ENCODE measurements around the gene RINT1. TPM values are rescaled to one million over a fixed set of nuclear protein-coding genes. Genes with fewer than 3 reads are reported as not detected.

Gene RINT1
- total RNA-seq, 2 donors from 2014 or later = 21.0 to 26.0 TPM

DNA sequence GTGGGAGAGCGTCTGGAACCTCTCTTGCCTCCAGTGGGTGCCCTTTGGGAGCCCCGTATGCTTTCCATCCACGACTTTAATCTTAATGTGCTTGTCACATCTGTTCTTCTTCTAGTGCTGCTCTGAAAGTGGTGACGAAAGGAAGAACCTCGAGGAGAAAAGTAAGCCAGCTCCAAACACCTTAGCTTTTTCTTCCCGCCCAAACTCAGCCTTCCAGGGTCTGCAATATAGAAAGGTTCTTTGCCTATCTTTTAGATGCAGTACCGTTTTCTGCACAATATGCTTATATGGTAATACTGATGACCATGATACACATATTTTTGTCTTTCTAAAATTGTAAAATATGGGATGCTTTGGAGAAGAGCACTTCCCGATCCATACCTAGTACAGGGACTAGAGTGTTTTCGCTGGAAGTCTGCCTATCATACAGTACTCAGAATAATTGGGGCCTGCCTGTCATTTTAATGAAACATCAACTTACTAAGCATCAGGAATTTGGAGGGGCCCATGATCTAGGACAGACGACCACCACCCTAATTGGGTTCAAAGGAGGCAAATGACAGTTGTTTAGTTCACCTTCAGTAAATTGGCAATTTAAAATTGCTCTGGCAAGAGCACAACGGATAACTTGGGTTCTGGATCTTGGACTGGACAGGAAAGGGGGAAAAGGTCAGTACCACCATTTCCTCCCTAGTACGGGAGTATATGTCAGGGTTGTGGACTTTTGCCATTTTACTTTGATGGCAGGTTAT, 884 bp downstream of the RINT1 start:
- H3K4me3 ChIP-seq (ENCODE audit: low read length) = peak overlapping the region; percentile 97
- peaks cover 29% of the 10 kb centered on the region for H3K36me3 ChIP-seq (ENCODE audit: control insufficient read depth, insufficient read depth, low read length)
- H3K4me1 ChIP-seq (ENCODE audit: control insufficient read depth, insufficient read depth, low read length) = no peaks in the 10 kb centered on the region
- H3K27ac Mint-ChIP-seq = peak overlapping the region; percentile 92
- H3K27ac ChIP-seq (ENCODE audit: low read depth, low read length) = no peak overlapping the region
- H3K9ac ChIP-seq (ENCODE audit: extremely low read depth, low read length, poor library complexity, severe bottlenecking) = peak overlapping the region; percentile 89
- no peaks in the 10 kb centered on the region for H3K27me3 ChIP-seq (ENCODE audit: control insufficient read depth, insufficient read depth, low read length, poor library complexity, severe bottlenecking)
- WGBS, 2 experiments (ENCODE audit: insufficient coverage in 1 of 2, insufficient read length in 1 of 2) = 56 to 61% methylated on average over 7 to 11 of the region's 12 CpGs
- no peaks in the 10 kb centered on the region for H3K9me3 Mint-ChIP-seq
- TF ChIP-seq, protein P1, sequence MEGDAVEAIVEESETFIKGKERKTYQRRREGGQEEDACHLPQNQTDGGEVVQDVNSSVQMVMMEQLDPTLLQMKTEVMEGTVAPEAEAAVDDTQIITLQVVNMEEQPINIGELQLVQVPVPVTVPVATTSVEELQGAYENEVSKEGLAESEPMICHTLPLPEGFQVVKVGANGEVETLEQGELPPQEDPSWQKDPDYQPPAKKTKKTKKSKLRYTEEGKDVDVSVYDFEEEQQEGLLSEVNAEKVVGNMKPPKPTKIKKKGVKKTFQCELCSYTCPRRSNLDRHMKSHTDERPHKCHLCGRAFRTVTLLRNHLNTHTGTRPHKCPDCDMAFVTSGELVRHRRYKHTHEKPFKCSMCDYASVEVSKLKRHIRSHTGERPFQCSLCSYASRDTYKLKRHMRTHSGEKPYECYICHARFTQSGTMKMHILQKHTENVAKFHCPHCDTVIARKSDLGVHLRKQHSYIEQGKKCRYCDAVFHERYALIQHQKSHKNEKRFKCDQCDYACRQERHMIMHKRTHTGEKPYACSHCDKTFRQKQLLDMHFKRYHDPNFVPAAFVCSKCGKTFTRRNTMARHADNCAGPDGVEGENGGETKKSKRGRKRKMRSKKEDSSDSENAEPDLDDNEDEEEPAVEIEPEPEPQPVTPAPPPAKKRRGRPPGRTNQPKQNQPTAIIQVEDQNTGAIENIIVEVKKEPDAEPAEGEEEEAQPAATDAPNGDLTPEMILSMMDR (conservative IDR thresholded peaks at IDR 0.05) = no peak
- H3K27me3 Mint-ChIP-seq (ENCODE audit: insufficient read depth) = no peaks in the 10 kb centered on the region
- no peak for DNase-seq
- peaks cover 13% of the 10 kb centered on the region for H3K4me1 Mint-ChIP-seq
- no peaks in the 10 kb centered on the region for H3K9me3 ChIP-seq (ENCODE audit: control insufficient read depth, low read length)
- peak overlapping the region; percentile 90 for H3K4me3 Mint-ChIP-seq
- peaks cover 6% of the 10 kb centered on the region for H3K36me3 Mint-ChIP-seq (ENCODE audit: low read depth)

DNA sequence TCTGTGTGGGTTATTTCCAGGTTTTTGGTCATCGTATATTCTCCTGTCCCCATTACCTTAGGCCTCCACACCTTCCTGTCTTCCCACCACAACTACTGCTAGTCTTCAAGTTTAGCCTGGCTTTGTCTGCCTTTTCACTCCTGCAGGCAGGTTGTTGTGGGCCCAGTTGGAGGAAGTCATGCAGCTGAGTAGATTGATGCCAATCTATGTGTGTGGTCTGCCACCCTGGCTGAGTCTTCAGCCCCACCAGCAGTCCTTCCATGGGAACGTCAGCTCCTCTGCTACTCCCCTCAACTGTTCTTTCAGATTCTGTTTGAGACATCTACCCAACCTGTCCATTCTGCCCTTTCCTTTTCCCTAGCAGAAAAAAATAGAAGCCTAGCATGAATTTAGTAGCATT, 6.3 kb downstream of the RINT1 start:
- Mint-ChIP-seq H3K4me1 (peaks cover 1% of the 10 kb centered on the region), H3K27ac (no peak overlapping the region), H3K4me3 (no peak overlapping the region), H3K36me3 (ENCODE audit: low read depth) (peaks cover 45% of the 10 kb centered on the region), H3K9me3 (no peaks in the 10 kb centered on the region), H3K27me3 (ENCODE audit: insufficient read depth) (no peaks in the 10 kb centered on the region)
- WGBS, 2 experiments (ENCODE audit: insufficient coverage in 1 of 2, insufficient read length in 1 of 2) = 97% methylated on average over 1 of the region's 2 CpGs; no CpG with 5 or more reads in 1 of the 2 experiments
- Histone ChIP-seq H3K9me3 (ENCODE audit: control insufficient read depth, low read length) (no peaks in the 10 kb centered on the region), H3K4me3 (ENCODE audit: low read length) (no peak overlapping the region), H3K27me3 (ENCODE audit: control insufficient read depth, insufficient read depth, low read length, poor library complexity, severe bottlenecking) (no peaks in the 10 kb centered on the region), H3K27ac (ENCODE audit: low read depth, low read length) (no peak overlapping the region), H3K9ac (ENCODE audit: extremely low read depth, low read length, poor library complexity, severe bottlenecking) (no peak overlapping the region), H3K36me3 (ENCODE audit: control insufficient read depth, insufficient read depth, low read length) (peaks cover 69% of the 10 kb centered on the region), H3K4me1 (ENCODE audit: control insufficient read depth, insufficient read depth, low read length) (no peaks in the 10 kb centered on the region)
- DNase-seq = no peak
- TF ChIP-seq, protein P1 (conservative IDR thresholded peaks at IDR 0.05) = no peak

DNA sequence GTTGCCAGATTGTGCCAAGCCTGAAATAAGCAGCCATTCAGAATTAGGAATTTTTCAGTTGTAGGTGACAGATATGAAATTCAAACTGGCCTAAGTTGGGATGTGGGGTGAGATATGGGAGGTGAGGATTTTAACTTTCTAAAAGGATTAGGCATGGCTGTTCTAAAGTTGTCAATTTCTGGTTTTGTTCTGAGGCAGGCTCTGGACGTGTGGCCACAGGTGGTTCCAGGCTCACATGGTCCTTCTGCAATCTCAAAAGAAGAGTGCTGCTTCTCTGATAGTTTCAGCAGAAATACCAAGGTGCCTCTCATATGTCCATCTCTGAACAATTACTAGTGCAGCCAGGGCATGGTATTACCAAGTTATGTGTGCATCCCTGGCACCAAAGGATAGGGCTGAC, 27.9 kb downstream of the RINT1 start:
- H3K9me3 Mint-ChIP-seq = no peaks in the 10 kb centered on the region
- no peaks in the 10 kb centered on the region for H3K9me3 ChIP-seq (ENCODE audit: control insufficient read depth, low read length)
- no peak overlapping the region for H3K9ac ChIP-seq (ENCODE audit: extremely low read depth, low read length, poor library complexity, severe bottlenecking)
- DNase-seq = no peak
- TF ChIP-seq, protein P1 (conservative IDR thresholded peaks at IDR 0.05) = no peak
- peaks cover 77% of the 10 kb centered on the region for H3K36me3 ChIP-seq (ENCODE audit: control insufficient read depth, insufficient read depth, low read length)
- H3K4me3 Mint-ChIP-seq = no peak overlapping the region
- no peaks in the 10 kb centered on the region for H3K4me1 Mint-ChIP-seq
- peaks cover 62% of the 10 kb centered on the region for H3K36me3 Mint-ChIP-seq (ENCODE audit: low read depth)
- no peak overlapping the region for H3K27ac Mint-ChIP-seq
- no peak overlapping the region for H3K27ac ChIP-seq (ENCODE audit: low read depth, low read length)
- H3K27me3 ChIP-seq (ENCODE audit: control insufficient read depth, insufficient read depth, low read length, poor library complexity, severe bottlenecking) = no peaks in the 10 kb centered on the region
- WGBS, 2 experiments (ENCODE audit: insufficient coverage in 1 of 2, insufficient read length in 1 of 2) = 92 to 100% methylated on average over 1 of the region's 1 CpG
- no peaks in the 10 kb centered on the region for H3K4me1 ChIP-seq (ENCODE audit: control insufficient read depth, insufficient read depth, low read length)
- H3K4me3 ChIP-seq (ENCODE audit: low read length) = no peak overlapping the region
- no peaks in the 10 kb centered on the region for H3K27me3 Mint-ChIP-seq (ENCODE audit: insufficient read depth)
